Stomach (tissue), 8 donors: ENCODE data around the gene KRABD2.

ENCODE experiments used
- DNase-seq, 2 donors: peaks; one replicate each; pipeline versions ENCODE4 v3.0.0 to v3.0.0-alpha.2; 2013 to 2019
- H3K27ac ChIP-seq, 5 donors: fragments of 200-600 bp in 4 of 5; sonication (generic) in 4 of 5; one replicate each; pipeline ENCODE4 v1.5.1; 2013 to 2019; ENCODE audit warnings: mild to moderate bottlenecking in 1 of 5, moderate library complexity in 1 of 5
- H3K27me3 ChIP-seq, 3 donors: fragments of 200-600 bp; sonication (generic); one replicate each; pipeline ENCODE4 v1.5.1; 2017 to 2019; ENCODE audit warnings: mixed run types in 1 of 3
- H3K36me3 ChIP-seq, 4 donors: fragments of 200-600 bp; sonication (generic); 1 replicate in 3 of 4; 2 replicates in 1 of 4; pipeline ENCODE4 v1.5.1; 2016 to 2019
- H3K4me1 ChIP-seq, 4 donors: fragments of 200-600 bp; sonication (generic); one replicate each; pipeline ENCODE4 v1.5.1; 2016 to 2019
- H3K4me3 ChIP-seq, 4 donors: fragments of 200-600 bp; sonication (generic) in 3 of 4; one replicate each; pipeline ENCODE4 v1.5.1; 2016 to 2019; ENCODE audit warnings: mild to moderate bottlenecking in 1 of 4
- H3K9me3 ChIP-seq, 4 donors: fragments of 200-600 bp; sonication (generic); one replicate each; pipeline ENCODE4 v1.5.1; 2016 to 2019
- CTCF ChIP-seq, 7 experiments: fragments of 450-650 bp in 4 of 7; fragments of 200-600 bp in 3 of 7; sonication (generic) in 3 of 7; IDR thresholded peaks; one replicate each; pipeline ENCODE4 v1.5.1; 2016 to 2019; ENCODE audit warnings: antibody characterized with exemption in 7 of 7, control low read depth in 2 of 7, mild to moderate bottlenecking in 1 of 7
- EP300 ChIP-seq: sonication (generic); formaldehyde crosslinking; IDR thresholded peaks from one replicate; pipeline ENCODE4 v1.6.1; 2017; ENCODE audit warnings: antibody characterized with exemption
- POLR2A ChIP-seq, 4 donors: fragments of 450-650 bp; IDR thresholded peaks; one replicate each; pipeline ENCODE4 v1.6.1; 2016; ENCODE audit warnings: antibody characterized with exemption in 4 of 4, control low read depth in 2 of 4, mild to moderate bottlenecking in 1 of 4, moderate library complexity in 1 of 4
- POLR2AphosphoS5 ChIP-seq, 3 donors: sonication (generic); formaldehyde crosslinking; IDR thresholded peaks; one replicate each; pipeline ENCODE4 v1.6.1; 2016; ENCODE audit warnings: antibody characterized with exemption in 3 of 3
- WGBS, 5 donors: extraction: QIAGEN DNeasy Blood & Tissue Kit in 3 of 5; methylation state at CpG; one replicate each; pipeline versions ENCODE4 v1.1.5 to v1.1.7; 2013 to 2018; 5-methylcytosine and 5-hydroxymethylcytosine counted together
- intact Hi-C: fragments of 100-400 bp; cut with DNase I; formaldehyde crosslinking; loops from one replicate; pipeline ENCODE4 v1.15.1; 2023; ENCODE audit warnings: low total_unique reads
- donor health status: healthy with polysubstance abuse.
- donor health status: Bipolar disorder and iron deficiency.
- donor health status: healthy.

The KRABD2 gene

GRCh38 chr17:8393470-8394231, 17.1 kb upstream of the KRABD2 start:
- H3K36me3 ChIP-seq: no peaks in the 10 kb centered on the region
- H3K27me3 ChIP-seq: peaks cover 0 to 64% (median 25%) of the 10 kb centered on the region in 3 donors
- no peak for TF ChIP-seq EP300
- no peak for TF ChIP-seq POLR2A (IDR thresholded peaks at IDR 0.05)
- TF ChIP-seq CTCF (IDR thresholded peaks at IDR 0.05): no peak
- TF ChIP-seq POLR2AphosphoS5 (IDR thresholded peaks at IDR 0.05): peak in 1 of 3 donors; percentile 40
- peaks cover 0 to 4% (median 0%) of the 10 kb centered on the region in 4 donors for H3K4me1 ChIP-seq
- peak in 1 of 2 donors; percentile 65 for DNase-seq
- intact Hi-C loops: no loop called here
- no peaks in the 10 kb centered on the region for H3K9me3 ChIP-seq
- no peak overlapping the region for H3K27ac ChIP-seq
- 52 to 71% (median 54%) methylated on average over 7 to 8 of the region's 8 CpGs for WGBS, 5 donors
- H3K4me3 ChIP-seq: no peak overlapping the region

GRCh38 chr17:8392674-8393469, 16.4 kb upstream of the KRABD2 start:
- 84 to 93% (median 85%) methylated on average over 13 to 46 of the region's 46 CpGs for WGBS, 5 donors
- TF ChIP-seq CTCF (IDR thresholded peaks at IDR 0.05) (no peak), POLR2AphosphoS5 (IDR thresholded peaks at IDR 0.05) (no peak), EP300 (no peak), POLR2A (IDR thresholded peaks at IDR 0.05) (no peak)
- no peak overlapping the region for H3K4me3 ChIP-seq
- H3K4me1 ChIP-seq: peaks cover 0 to 4% (median 0%) of the 10 kb centered on the region in 4 donors
- no peak overlapping the region for H3K27ac ChIP-seq
- no peak for DNase-seq
- no peaks in the 10 kb centered on the region for H3K36me3 ChIP-seq
- no peaks in the 10 kb centered on the region for H3K9me3 ChIP-seq
- H3K27me3 ChIP-seq: peaks cover 0 to 57% (median 24%) of the 10 kb centered on the region in 3 donors
- intact Hi-C loops: no loop called here

GRCh38 chr17:8392274-8392673, 15.8 kb upstream of the KRABD2 start:
- 66 to 73% (median 69%) methylated on average over 18 of the region's 18 CpGs; no CpG with 5 or more reads in 1 of the 5 donors for WGBS, 5 donors
- H3K4me1 ChIP-seq: peaks cover 0 to 4% (median 0%) of the 10 kb centered on the region in 4 donors
- H3K4me3 ChIP-seq: no peak overlapping the region
- intact Hi-C loops: no loop called here
- peaks cover 0 to 51% (median 18%) of the 10 kb centered on the region in 3 donors for H3K27me3 ChIP-seq
- no peaks in the 10 kb centered on the region for H3K36me3 ChIP-seq
- no peaks in the 10 kb centered on the region for H3K9me3 ChIP-seq
- TF ChIP-seq CTCF (IDR thresholded peaks at IDR 0.05): no peak
- no peak for TF ChIP-seq EP300
- no peak for TF ChIP-seq POLR2A (IDR thresholded peaks at IDR 0.05)
- DNase-seq: no peak
- no peak overlapping the region for H3K27ac ChIP-seq

GRCh38 chr17:8391711-8392110, 15.2 kb upstream of the KRABD2 start:
- no peak for TF ChIP-seq POLR2A (IDR thresholded peaks at IDR 0.05)
- TF ChIP-seq EP300: no peak
- no peak for TF ChIP-seq POLR2AphosphoS5 (IDR thresholded peaks at IDR 0.05)
- no peak for TF ChIP-seq CTCF (IDR thresholded peaks at IDR 0.05)
- intact Hi-C loops: no loop called here
- WGBS, 5 donors: 8 to 27% (median 23%) methylated on average over 2 to 9 of the region's 9 CpGs
- peaks cover 0 to 4% (median 0%) of the 10 kb centered on the region in 4 donors for H3K4me1 ChIP-seq
- no peak overlapping the region for H3K4me3 ChIP-seq
- H3K36me3 ChIP-seq: no peaks in the 10 kb centered on the region
- peaks cover 0 to 45% (median 12%) of the 10 kb centered on the region in 3 donors for H3K27me3 ChIP-seq
- H3K9me3 ChIP-seq: no peaks in the 10 kb centered on the region
- no peak for DNase-seq
- H3K27ac ChIP-seq: no peak overlapping the region
